Loucy (cell line): ENCODE data around the gene SMYD4.

Experiments
- H2AFZ ChIP-seq: fragments of 200-600 bp; sonication (generic); 2 replicates; pipeline ENCODE4 v1.6.0; 2016; ENCODE audit warnings: antibody characterized with exemption, mild to moderate bottlenecking, low read length, moderate library complexity
- H3F3A ChIP-seq: fragments of 200-600 bp; 2 replicates; pipeline ENCODE4 v1.6.0; 2016; ENCODE audit warnings: antibody characterized with exemption, low read depth, mild to moderate bottlenecking
- H3K27me3 ChIP-seq: fragments of 200-600 bp; sonication (generic); 2 replicates; pipeline ENCODE4 v1.6.1; 2014; ENCODE audit warnings: low read length, mild to moderate bottlenecking; ENCODE audit not compliant: insufficient read depth, poor library complexity, severe bottlenecking
- H3K36me3 ChIP-seq: fragments of 200-600 bp; sonication (generic); 2 replicates; pipeline ENCODE4 v1.6.1; 2016; ENCODE audit warnings: low read length; ENCODE audit not compliant: insufficient read depth
- H3K4me1 ChIP-seq: fragments of 200-600 bp; sonication (generic); 2 replicates; pipeline ENCODE4 v1.5.1; 2014; ENCODE audit warnings: low read length, mild to moderate bottlenecking; ENCODE audit not compliant: insufficient read depth, poor library complexity, severe bottlenecking
- H3K4me2 ChIP-seq: fragments of 200-600 bp; sonication (generic); 2 replicates; pipeline ENCODE4 v1.6.0; 2014; ENCODE audit warnings: antibody characterized with exemption, low read length, low read depth, mild to moderate bottlenecking; ENCODE audit not compliant: poor library complexity, severe bottlenecking
- H3K4me3 ChIP-seq: fragments of 200-600 bp; sonication (generic); 2 replicates; pipeline ENCODE4 v1.5.1; 2014; ENCODE audit warnings: low read length, mild to moderate bottlenecking, mixed read lengths; ENCODE audit not compliant: poor library complexity, severe bottlenecking
- H3K79me2 ChIP-seq: fragments of 200-600 bp; sonication (generic); 2 replicates; pipeline ENCODE4 v1.6.1; 2014; ENCODE audit warnings: low read length; ENCODE audit not compliant: insufficient read depth
- H3K9ac ChIP-seq: fragments of 200-600 bp; sonication (generic); 2 replicates; pipeline ENCODE4 v1.6.0; 2014; ENCODE audit warnings: mild to moderate bottlenecking, low read depth, low read length, moderate library complexity; ENCODE audit not compliant: poor library complexity, severe bottlenecking
- H3K9me2 ChIP-seq: fragments of 200-600 bp; sonication (generic); replicated peaks from 2 replicates; pipeline ENCODE4 v1.6.1; 2016; ENCODE audit warnings: low read depth, low read length, mixed read lengths
- H3K9me3 ChIP-seq: fragments of 200-600 bp; sonication (generic); 2 replicates; pipeline ENCODE4 v1.6.1; 2014; ENCODE audit warnings: mild to moderate bottlenecking, antibody characterized with exemption, low read length, low read depth; ENCODE audit not compliant: insufficient read depth
- H4K20me1 ChIP-seq: fragments of 200-600 bp; sonication (generic); 2 replicates; pipeline ENCODE4 v1.6.0; 2014; ENCODE audit warnings: antibody characterized with exemption, low read length, mild to moderate bottlenecking; ENCODE audit not compliant: insufficient read depth, poor library complexity, severe bottlenecking
- CTCF ChIP-seq: fragments of 200-600 bp; sonication (generic); conservative IDR thresholded peaks from 2 replicates; pipeline ENCODE4 v1.5.1; 2014; ENCODE audit warnings: mild to moderate bottlenecking, antibody characterized with exemption, low read length
- EZH2phosphoT487 ChIP-seq: fragments of 200-600 bp; IDR thresholded peaks from 2 replicates; pipeline ENCODE4 v1.6.1; 2018; ENCODE audit warnings: antibody characterized with exemption, mild to moderate bottlenecking, moderate library complexity, borderline replicate concordance

The SMYD4 gene

GRCh38 chr17:1733759-1734158 is 95.9 kb downstream of the SMYD4 start:
- no peaks in the 10 kb centered on the region for H3K4me1 ChIP-seq

DNA sequence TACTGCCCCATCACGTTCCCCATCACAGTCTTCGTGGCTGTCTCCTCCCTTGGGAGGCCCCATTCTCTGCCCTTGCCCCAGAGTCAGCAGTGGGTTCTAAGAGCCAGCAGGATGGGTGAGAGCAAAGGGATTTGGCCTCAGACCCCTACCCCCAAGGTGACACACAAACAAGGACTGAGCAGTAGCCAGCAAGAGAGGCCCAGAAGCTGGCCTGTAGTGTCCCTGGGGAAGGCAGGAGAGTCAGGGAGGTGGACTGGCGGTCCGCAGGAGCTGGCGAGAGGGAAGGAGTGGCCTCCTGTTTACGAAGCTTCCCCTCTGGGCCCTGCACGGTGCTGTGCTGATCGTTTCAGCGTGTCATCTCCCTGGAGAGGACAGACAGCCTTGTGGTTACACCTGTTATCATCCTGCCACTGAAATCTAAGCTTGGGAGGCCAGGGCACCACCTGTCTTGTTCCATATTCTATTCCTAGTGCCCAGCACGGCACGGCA is 96.8 kb downstream of the SMYD4 start:
- H3K4me1 ChIP-seq = no peaks in the 10 kb centered on the region
- no peak overlapping the region for H2AFZ ChIP-seq
- no peaks in the 10 kb centered on the region for H3K36me3 ChIP-seq
- H3K9me2 ChIP-seq = no peaks in the 10 kb centered on the region
- H3F3A ChIP-seq = no peaks in the 10 kb centered on the region
- no peaks in the 10 kb centered on the region for H3K9me3 ChIP-seq
- no peaks in the 10 kb centered on the region for H4K20me1 ChIP-seq
- H3K4me2 ChIP-seq = no peak overlapping the region
- H3K27me3 ChIP-seq = no peaks in the 10 kb centered on the region
- H3K79me2 ChIP-seq = no peaks in the 10 kb centered on the region
- H3K9ac ChIP-seq = no peak overlapping the region
- no peak overlapping the region for H3K4me3 ChIP-seq
- no peak for TF ChIP-seq EZH2phosphoT487
- TF ChIP-seq CTCF = no peak

More at GRCh38 chr17:1733759-1734158, 95.9 kb downstream of the SMYD4 start:
- H3F3A ChIP-seq = no peaks in the 10 kb centered on the region
- no peaks in the 10 kb centered on the region for H3K9me2 ChIP-seq
- no peak overlapping the region for H3K4me2 ChIP-seq
- no peak for TF ChIP-seq EZH2phosphoT487
- no peak for TF ChIP-seq CTCF
- no peaks in the 10 kb centered on the region for H3K79me2 ChIP-seq
- H4K20me1 ChIP-seq = no peaks in the 10 kb centered on the region
- no peak overlapping the region for H3K9ac ChIP-seq
- no peak overlapping the region for H2AFZ ChIP-seq
- no peaks in the 10 kb centered on the region for H3K27me3 ChIP-seq
- no peaks in the 10 kb centered on the region for H3K36me3 ChIP-seq
- no peaks in the 10 kb centered on the region for H3K9me3 ChIP-seq
- H3K4me3 ChIP-seq = no peak overlapping the region

- Histone ChIP-seq H3K4me2 (no peak overlapping the region), H3K9me3 (no peaks in the 10 kb centered on the region), H3K4me1 (no peaks in the 10 kb centered on the region), H3K27me3 (no peaks in the 10 kb centered on the region), H2AFZ (no peak overlapping the region), H4K20me1 (no peaks in the 10 kb centered on the region), H3K4me3 (no peak overlapping the region), H3K9ac (no peak overlapping the region), H3K9me2 (no peaks in the 10 kb centered on the region), H3K79me2 (no peaks in the 10 kb centered on the region), H3F3A (no peaks in the 10 kb centered on the region), H3K36me3 (no peaks in the 10 kb centered on the region)
- no peak for TF ChIP-seq CTCF
These were observed 97.4 kb downstream of the SMYD4 start for GRCh38 chr17:1732241-1732832.
